ENCODE results near the gene C11orf21. TPM values are rescaled to one million over a fixed set of nuclear protein-coding genes. Genes with fewer than 3 reads are reported as not detected.

Gene C11orf21
- polyA plus RNA-seq, 1 of the 3 experiments (the other 2 are of a cell fraction) = 0.03 TPM

DNA sequence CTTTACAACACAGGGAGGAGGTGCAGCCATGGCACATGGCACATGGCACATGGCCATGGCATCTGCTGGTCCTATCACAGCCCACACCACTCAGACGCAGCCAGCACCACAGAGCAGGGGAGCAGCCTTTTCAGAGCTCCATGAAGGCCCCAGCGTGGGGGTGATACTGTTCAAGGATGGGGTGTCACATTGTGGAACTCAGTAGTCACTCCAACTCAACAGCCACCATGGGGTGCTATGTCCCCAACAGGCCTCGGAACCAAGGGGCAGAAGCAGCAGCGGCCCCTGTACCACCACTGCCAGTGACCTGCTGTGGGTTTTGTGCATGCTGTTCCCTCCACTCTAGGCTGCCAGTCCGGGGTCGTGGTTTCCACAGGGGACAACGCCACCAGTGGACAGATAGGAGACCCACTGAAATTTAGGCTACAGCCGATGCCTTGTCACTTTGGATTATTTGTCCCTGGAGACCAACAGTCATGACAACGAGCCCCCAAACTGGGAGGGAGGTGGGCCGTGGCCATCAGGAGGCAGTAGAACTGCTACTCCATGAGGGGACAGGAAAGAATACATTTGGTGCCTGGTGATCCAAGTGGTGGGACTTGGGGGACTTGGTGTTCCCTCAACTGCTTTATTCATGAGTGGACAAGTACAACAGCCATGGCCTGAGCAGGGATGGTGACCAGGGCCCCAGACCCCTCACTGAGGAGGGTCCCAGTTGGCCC lies 45.0 kb upstream of the C11orf21 start:
- Histone ChIP-seq H3K36me3 (replicated peaks in 1 of 2; ENCODE audit: control insufficient read depth in 1 of 2, insufficient read depth in 2 of 2, low read length in 1 of 2) (no peaks in the 10 kb centered on the region), H3K9me3 (no peaks in the 10 kb centered on the region), H3K27me3 (ENCODE audit: insufficient read depth) (no peaks in the 10 kb centered on the region), H3K4me3 (ENCODE audit: low read depth in 2 of 2, low read length in 1 of 2) (no peak overlapping the region), H4K20me1 (ENCODE audit: insufficient read depth) (no peaks in the 10 kb centered on the region), H3F3A (replicated peaks; ENCODE audit: insufficient read depth) (no peaks in the 10 kb centered on the region), H2AFZ (ENCODE audit: low read depth) (no peak overlapping the region), H3K79me2 (ENCODE audit: insufficient read depth) (no peaks in the 10 kb centered on the region), H3K9me2 (no peaks in the 10 kb centered on the region), H3K27ac (ENCODE audit: low read depth in 2 of 2, low read length in 1 of 2) (no peak overlapping the region), H3K9ac (no peak overlapping the region), H3K4me2 (no peak overlapping the region), H3K4me1 (ENCODE audit: control insufficient read depth in 1 of 2, insufficient read depth in 2 of 2, low read depth in 1 of 2, low read length in 1 of 2) (no peaks in the 10 kb centered on the region)
- 20% methylated on average over 7 of the region's 10 CpGs for WGBS (ENCODE audit: low lambda C conversion rate)
- POLR2A ChIA-PET = no interaction called here
- DNase-seq = no peak
- CTCF ChIA-PET = interaction anchor here (1.7 kb wide), 1 partner anchor 74 kb away, joined by 3 read pairs; no protein-coding TSS in a partner anchor
- TF ChIP-seq TAF1 (IDR thresholded peaks at IDR 0.05; ENCODE audit: borderline replicate concordance, low read depth, low read length) (no peak), FOXM1 (IDR thresholded peaks at IDR 0.05; ENCODE audit: low read depth) (no peak), RFX5 (IDR thresholded peaks at IDR 0.05; ENCODE audit: low read length) (no peak), NRF1 (IDR thresholded peaks at IDR 0.05; ENCODE audit: low read depth, low read length) (no peak), YY1 (IDR thresholded peaks at IDR 0.05; ENCODE audit: low read depth) (no peak), TEAD4 (IDR thresholded peaks at IDR 0.05; ENCODE audit: borderline replicate concordance, insufficient read depth) (no peak), FOSL2 (IDR thresholded peaks at IDR 0.05; ENCODE audit: borderline replicate concordance, low read depth) (no peak), POLR2AphosphoS5 (IDR thresholded peaks at IDR 0.05; ENCODE audit: low read depth, low read length) (no peak), TCF12 (IDR thresholded peaks at IDR 0.05) (no peak), JUND (IDR thresholded peaks at IDR 0.05) (no peak), EP300 (IDR thresholded peaks at IDR 0.05; ENCODE audit: borderline replicate concordance in 1 of 2, low read depth in 1 of 2, low read length in 1 of 2) (no peak)
- TF ChIP-seq, protein P1, sequence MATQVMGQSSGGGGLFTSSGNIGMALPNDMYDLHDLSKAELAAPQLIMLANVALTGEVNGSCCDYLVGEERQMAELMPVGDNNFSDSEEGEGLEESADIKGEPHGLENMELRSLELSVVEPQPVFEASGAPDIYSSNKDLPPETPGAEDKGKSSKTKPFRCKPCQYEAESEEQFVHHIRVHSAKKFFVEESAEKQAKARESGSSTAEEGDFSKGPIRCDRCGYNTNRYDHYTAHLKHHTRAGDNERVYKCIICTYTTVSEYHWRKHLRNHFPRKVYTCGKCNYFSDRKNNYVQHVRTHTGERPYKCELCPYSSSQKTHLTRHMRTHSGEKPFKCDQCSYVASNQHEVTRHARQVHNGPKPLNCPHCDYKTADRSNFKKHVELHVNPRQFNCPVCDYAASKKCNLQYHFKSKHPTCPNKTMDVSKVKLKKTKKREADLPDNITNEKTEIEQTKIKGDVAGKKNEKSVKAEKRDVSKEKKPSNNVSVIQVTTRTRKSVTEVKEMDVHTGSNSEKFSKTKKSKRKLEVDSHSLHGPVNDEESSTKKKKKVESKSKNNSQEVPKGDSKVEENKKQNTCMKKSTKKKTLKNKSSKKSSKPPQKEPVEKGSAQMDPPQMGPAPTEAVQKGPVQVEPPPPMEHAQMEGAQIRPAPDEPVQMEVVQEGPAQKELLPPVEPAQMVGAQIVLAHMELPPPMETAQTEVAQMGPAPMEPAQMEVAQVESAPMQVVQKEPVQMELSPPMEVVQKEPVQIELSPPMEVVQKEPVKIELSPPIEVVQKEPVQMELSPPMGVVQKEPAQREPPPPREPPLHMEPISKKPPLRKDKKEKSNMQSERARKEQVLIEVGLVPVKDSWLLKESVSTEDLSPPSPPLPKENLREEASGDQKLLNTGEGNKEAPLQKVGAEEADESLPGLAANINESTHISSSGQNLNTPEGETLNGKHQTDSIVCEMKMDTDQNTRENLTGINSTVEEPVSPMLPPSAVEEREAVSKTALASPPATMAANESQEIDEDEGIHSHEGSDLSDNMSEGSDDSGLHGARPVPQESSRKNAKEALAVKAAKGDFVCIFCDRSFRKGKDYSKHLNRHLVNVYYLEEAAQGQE (IDR thresholded peaks at IDR 0.05; ENCODE audit: low read depth, low read length) = no peak
- TF ChIP-seq, protein P2, sequence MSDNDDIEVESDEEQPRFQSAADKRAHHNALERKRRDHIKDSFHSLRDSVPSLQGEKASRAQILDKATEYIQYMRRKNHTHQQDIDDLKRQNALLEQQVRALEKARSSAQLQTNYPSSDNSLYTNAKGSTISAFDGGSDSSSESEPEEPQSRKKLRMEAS (IDR thresholded peaks at IDR 0.05; ENCODE audit: low read depth) = no peak
- TF ChIP-seq, protein P3, sequence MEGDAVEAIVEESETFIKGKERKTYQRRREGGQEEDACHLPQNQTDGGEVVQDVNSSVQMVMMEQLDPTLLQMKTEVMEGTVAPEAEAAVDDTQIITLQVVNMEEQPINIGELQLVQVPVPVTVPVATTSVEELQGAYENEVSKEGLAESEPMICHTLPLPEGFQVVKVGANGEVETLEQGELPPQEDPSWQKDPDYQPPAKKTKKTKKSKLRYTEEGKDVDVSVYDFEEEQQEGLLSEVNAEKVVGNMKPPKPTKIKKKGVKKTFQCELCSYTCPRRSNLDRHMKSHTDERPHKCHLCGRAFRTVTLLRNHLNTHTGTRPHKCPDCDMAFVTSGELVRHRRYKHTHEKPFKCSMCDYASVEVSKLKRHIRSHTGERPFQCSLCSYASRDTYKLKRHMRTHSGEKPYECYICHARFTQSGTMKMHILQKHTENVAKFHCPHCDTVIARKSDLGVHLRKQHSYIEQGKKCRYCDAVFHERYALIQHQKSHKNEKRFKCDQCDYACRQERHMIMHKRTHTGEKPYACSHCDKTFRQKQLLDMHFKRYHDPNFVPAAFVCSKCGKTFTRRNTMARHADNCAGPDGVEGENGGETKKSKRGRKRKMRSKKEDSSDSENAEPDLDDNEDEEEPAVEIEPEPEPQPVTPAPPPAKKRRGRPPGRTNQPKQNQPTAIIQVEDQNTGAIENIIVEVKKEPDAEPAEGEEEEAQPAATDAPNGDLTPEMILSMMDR (IDR thresholded peaks at IDR 0.05) = no peak
- TF ChIP-seq, protein P4, sequence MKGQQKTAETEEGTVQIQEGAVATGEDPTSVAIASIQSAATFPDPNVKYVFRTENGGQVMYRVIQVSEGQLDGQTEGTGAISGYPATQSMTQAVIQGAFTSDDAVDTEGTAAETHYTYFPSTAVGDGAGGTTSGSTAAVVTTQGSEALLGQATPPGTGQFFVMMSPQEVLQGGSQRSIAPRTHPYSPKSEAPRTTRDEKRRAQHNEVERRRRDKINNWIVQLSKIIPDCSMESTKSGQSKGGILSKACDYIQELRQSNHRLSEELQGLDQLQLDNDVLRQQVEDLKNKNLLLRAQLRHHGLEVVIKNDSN (IDR thresholded peaks at IDR 0.05; ENCODE audit: borderline replicate concordance, low read depth) = no peak
- TF ChIP-seq, protein P5, sequence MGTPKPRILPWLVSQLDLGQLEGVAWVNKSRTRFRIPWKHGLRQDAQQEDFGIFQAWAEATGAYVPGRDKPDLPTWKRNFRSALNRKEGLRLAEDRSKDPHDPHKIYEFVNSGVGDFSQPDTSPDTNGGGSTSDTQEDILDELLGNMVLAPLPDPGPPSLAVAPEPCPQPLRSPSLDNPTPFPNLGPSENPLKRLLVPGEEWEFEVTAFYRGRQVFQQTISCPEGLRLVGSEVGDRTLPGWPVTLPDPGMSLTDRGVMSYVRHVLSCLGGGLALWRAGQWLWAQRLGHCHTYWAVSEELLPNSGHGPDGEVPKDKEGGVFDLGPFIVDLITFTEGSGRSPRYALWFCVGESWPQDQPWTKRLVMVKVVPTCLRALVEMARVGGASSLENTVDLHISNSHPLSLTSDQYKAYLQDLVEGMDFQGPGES (IDR thresholded peaks at IDR 0.05; ENCODE audit: low read depth, low read length) = no peak
- TF ChIP-seq, protein P6, sequence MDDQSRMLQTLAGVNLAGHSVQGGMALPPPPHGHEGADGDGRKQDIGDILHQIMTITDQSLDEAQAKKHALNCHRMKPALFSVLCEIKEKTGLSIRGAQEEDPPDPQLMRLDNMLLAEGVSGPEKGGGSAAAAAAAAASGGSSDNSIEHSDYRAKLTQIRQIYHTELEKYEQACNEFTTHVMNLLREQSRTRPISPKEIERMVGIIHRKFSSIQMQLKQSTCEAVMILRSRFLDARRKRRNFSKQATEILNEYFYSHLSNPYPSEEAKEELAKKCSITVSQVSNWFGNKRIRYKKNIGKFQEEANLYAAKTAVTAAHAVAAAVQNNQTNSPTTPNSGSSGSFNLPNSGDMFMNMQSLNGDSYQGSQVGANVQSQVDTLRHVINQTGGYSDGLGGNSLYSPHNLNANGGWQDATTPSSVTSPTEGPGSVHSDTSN (IDR thresholded peaks at IDR 0.05) = no peak
